HCT116 (cell line): ENCODE data around the gene TEPSIN. TPM values are rescaled to one million over a fixed set of nuclear protein-coding genes. Genes with fewer than 3 reads are reported as not detected.

Source experiments
- ATAC-seq: fragments of 200-7000 bp; cut with Tn5 transposase; 2 replicates; pipeline ENCODE4 v1.9.1; 2020; ENCODE audit warnings: mild to moderate bottlenecking, moderate library complexity
- BruUV-seq: library from RNA; stranded (reverse); fragments of 400-500 nt; replicated peaks from 2 replicates; lab custom pipeline; 2021; lab: Mats Ljungman, UMichigan
- CTCF ChIA-PET: fragments of 300-600 bp; sonication (Branson Sonifier 250); formaldehyde crosslinking; loops from one replicate; lab custom pipeline; 2021; ENCODE audit warnings: antibody characterized with exemption; lab: Charles Lee
- POLR2A ChIA-PET: fragments of 300-600, 350-600 bp; sonication (Branson Sonifier 250); formaldehyde crosslinking; loops from one replicate; lab custom pipeline; 2021; ENCODE audit warnings: antibody characterized with exemption; lab: Charles Lee
- RAD21 ChIA-PET, 2 experiments: fragments of 300-600 bp; sonication (Branson Sonifier 250); formaldehyde crosslinking; loops; one replicate each; lab custom pipeline; 2023; ENCODE audit warnings: low total read pairs in 2 of 2; ENCODE audit not compliant: uncharacterized antibody in 2 of 2, unreplicated experiment in 2 of 2, low non-redundant PET in 1 of 2; lab: Charles Lee
- DNase-seq: peaks from one replicate; pipeline ENCODE4 v3.0.0-alpha.2; 2010; ENCODE audit warnings: low read depth, low spot score
- H2AFZ ChIP-seq: fragments of 200-600 bp; shearing (Covaris generic), sonication (generic); 2 replicates; pipeline ENCODE4 v1.6.1; 2017; ENCODE audit warnings: low read depth, mixed run types, mixed read lengths, antibody characterized with exemption, low read length; ENCODE audit not compliant: poor library complexity, severe bottlenecking
- H3K27ac ChIP-seq: 2 replicates; pipeline ENCODE4 v1.5.1; 2012; ENCODE audit warnings: low read depth, low read length
- H3K27me3 ChIP-seq: fragments of 200-600 bp; sonication (generic); 2 replicates; pipeline ENCODE4 v1.6.1; 2016; ENCODE audit warnings: mixed run types, low read length, mixed read lengths; ENCODE audit not compliant: insufficient read depth
- H3K36me3 ChIP-seq, 2 experiments: fragments of 200-500 bp in 1 of 2; fragments of 200-600 bp in 1 of 2; sonication (Bioruptor generic) in 1 of 2; sonication (generic) in 1 of 2; 2 replicates each; pipeline versions ENCODE4 v1.5.1 to v1.6.1; 2014 to 2016; ENCODE audit warnings: low read length in 2 of 2, inconsistent platforms in 1 of 2, mixed read lengths in 1 of 2, mixed run types in 1 of 2; ENCODE audit not compliant: insufficient read depth in 2 of 2, control insufficient read depth in 1 of 2
- H3K4me1 ChIP-seq, 2 experiments: fragments of 200-600 bp in 1 of 2; sonication (generic) in 1 of 2; 2 replicates each; pipeline versions ENCODE4 v1.5.1 to v1.6.1; 2012 to 2017; ENCODE audit warnings: low read length in 2 of 2, inconsistent platforms in 1 of 2, mild to moderate bottlenecking in 1 of 2, mixed read lengths in 1 of 2, mixed run types in 1 of 2, moderate library complexity in 1 of 2; ENCODE audit not compliant: insufficient read depth in 2 of 2, control insufficient read depth in 1 of 2
- H3K4me2 ChIP-seq: fragments of 200-600 bp; sonication (generic); 2 replicates; pipeline ENCODE4 v1.6.1; 2017; ENCODE audit warnings: mixed run types, low read length, mixed read lengths
- H3K4me3 ChIP-seq, 2 experiments: fragments of 200-600 bp in 1 of 2; sonication (generic) in 1 of 2; replicated peaks in 1 of 2; 2 replicates each; pipeline ENCODE4 v1.5.1; 2011 to 2016; ENCODE audit warnings: low read length in 2 of 2, control low read depth in 1 of 2, low read depth in 1 of 2, mild to moderate bottlenecking in 1 of 2, mixed read lengths in 1 of 2, mixed run types in 1 of 2
- H3K79me2 ChIP-seq: fragments of 200-600 bp; sonication (generic); 2 replicates; pipeline ENCODE4 v1.6.1; 2017; ENCODE audit warnings: mild to moderate bottlenecking, mixed run types, low read length, moderate library complexity, mixed read lengths; ENCODE audit not compliant: insufficient read depth
- H3K9ac ChIP-seq: fragments of 200-600 bp; sonication (generic); 2 replicates; pipeline ENCODE4 v1.6.1; 2016; ENCODE audit warnings: low read length, mixed read lengths
- H3K9me2 ChIP-seq: fragments of 200-600 bp; sonication (generic), shearing (Covaris generic); 2 replicates; pipeline ENCODE4 v1.6.1; 2017; ENCODE audit warnings: mixed run types, mild to moderate bottlenecking, moderate library complexity; ENCODE audit not compliant: insufficient read depth
- H3K9me3 ChIP-seq, 2 experiments: fragments of 200-500 bp in 1 of 2; fragments of 200-600 bp in 1 of 2; sonication (Bioruptor generic) in 1 of 2; sonication (generic) in 1 of 2; 2 replicates each; pipeline ENCODE4 v1.6.1; 2014 to 2017; ENCODE audit warnings: low read length in 2 of 2, mixed read lengths in 2 of 2, inconsistent platforms in 1 of 2, low read depth in 1 of 2, mild to moderate bottlenecking in 1 of 2, mixed run types in 1 of 2, moderate library complexity in 1 of 2; ENCODE audit not compliant: control insufficient read depth in 1 of 2, insufficient read depth in 1 of 2
- H4K20me1 ChIP-seq: fragments of 200-600 bp; sonication (generic), shearing (Covaris generic); 2 replicates; pipeline ENCODE4 v1.6.1; 2017; ENCODE audit warnings: mixed run types, mild to moderate bottlenecking, moderate library complexity; ENCODE audit not compliant: insufficient read depth
- ATF3 ChIP-seq: IDR thresholded peaks from 2 replicates; pipeline ENCODE4 v1.6.1; 2012
- MAX ChIP-seq: IDR thresholded peaks from 2 replicates; pipeline ENCODE4 v1.6.1; 2012
- POLR2A ChIP-seq: IDR thresholded peaks from 2 replicates; pipeline ENCODE4 v1.7.0; 2011; ENCODE audit warnings: borderline replicate concordance; ENCODE audit not compliant: insufficient read depth, insufficient read length; ENCODE audit errors: extremely low read depth
- SIN3A ChIP-seq: IDR thresholded peaks from 2 replicates; pipeline ENCODE4 v1.6.1; 2012; ENCODE audit warnings: low read depth
- ZBTB33 ChIP-seq: IDR thresholded peaks from 2 replicates; pipeline ENCODE4 v1.6.1; 2011; ENCODE audit warnings: mild to moderate bottlenecking, low read length, moderate library complexity; ENCODE audit not compliant: insufficient replicate concordance; ENCODE audit errors: extremely low read depth
- intact Hi-C: fragments of 100-400 bp; cut with micrococcal nuclease; formaldehyde crosslinking; loops from 2 replicates; pipeline ENCODE4 v1.10.0; 2022
- total RNA-seq: library from RNA; stranded (reverse); gene quantifications from one replicate; pipeline ENCODE4 v1.2.1, GENCODE V29; 2021; ENCODE audit not compliant: unreplicated experiment

Gene TEPSIN
- total RNA-seq, 1 experiment from 2014 or later, result 50.6 TPM

GRCh38 chr17:81240761-81241160 is 1.9 kb upstream of the TEPSIN start:
- peaks cover 12 to 35% of the 10 kb centered on the region in 2 experiments; a peak in 3 of 4 replicates for H3K4me1 ChIP-seq
- H3K79me2 ChIP-seq, result peaks cover 50% of the 10 kb centered on the region
- peaks cover 0 to 10% of the 10 kb centered on the region in 2 experiments; a peak in 1 of 4 replicates for H3K36me3 ChIP-seq
- DNase-seq (no peak), ATAC-seq (no peak)
- RAD21 ChIA-PET, result no interaction called here
- TF ChIP-seq SIN3A (no peak), MAX (no peak), ATF3 (no peak), ZBTB33 (no peak), POLR2A (no peak)
- H3K27me3 ChIP-seq, result no peaks in the 10 kb centered on the region
- no peak overlapping the region for H2AFZ ChIP-seq
- no peaks in the 10 kb centered on the region for H3K9me3 ChIP-seq
- TSS peak; percentile 58 for BruUV-seq
- no peaks in the 10 kb centered on the region for H3K9me2 ChIP-seq
- CTCF ChIA-PET, result interaction anchor here (2.1 kb wide), 1 partner anchor 18 kb away, joined by 5 read pairs; the partner anchor contains the start of gene CEP131
- H3K9ac ChIP-seq, result peak overlapping the region; percentile 98
- intact Hi-C loops, result loop anchor here (1.0 kb wide), 2 partner anchors 98 to 251 kb away; no protein-coding TSS in a partner anchor
- H3K27ac ChIP-seq, result peak overlapping the region; percentile 86
- POLR2A ChIA-PET, result no interaction called here
- H3K4me2 ChIP-seq, result peak overlapping the region; percentile 99
- no peaks in the 10 kb centered on the region for H4K20me1 ChIP-seq
- H3K4me3 ChIP-seq, result peak overlapping the region; percentile 94 to 100
